Effector memory CD8-positive, alpha-beta T cell (primary cell): ENCODE data around the gene PSMB8.

Experiments
- ATAC-seq: fragments of 150-1000 bp; cut with Tn5 transposase; replicated peaks from 2 replicates; pipeline ENCODE4 v1.10.0; 2021; ENCODE audit warnings: mild to moderate bottlenecking, moderate library complexity
- DNase-seq, 3 experiments: peaks; one replicate each; pipeline ENCODE4 v3.0.0; 2021
- H3K27ac Mint-ChIP-seq, 2 donors: one replicate each; pipeline ENCODE4 v1.8.0; 2022; ENCODE audit warnings: mild to moderate bottlenecking in 2 of 2, mixed read lengths in 2 of 2, moderate library complexity in 2 of 2
- H3K27me3 Mint-ChIP-seq, 2 donors: one replicate each; pipeline ENCODE4 v1.8.0; 2022; ENCODE audit warnings: mixed read lengths in 2 of 2
- H3K36me3 Mint-ChIP-seq: one replicate; pipeline ENCODE4 v1.8.0; 2022; ENCODE audit warnings: mild to moderate bottlenecking, moderate library complexity, mixed read lengths; ENCODE audit not compliant: insufficient read depth
- H3K4me1 Mint-ChIP-seq, 2 donors: one replicate each; pipeline ENCODE4 v1.8.0; 2022; ENCODE audit warnings: low read depth in 2 of 2, mixed read lengths in 2 of 2
- H3K4me3 Mint-ChIP-seq, 2 donors: one replicate each; pipeline ENCODE4 v1.8.0; 2022; ENCODE audit warnings: mild to moderate bottlenecking in 2 of 2, mixed read lengths in 2 of 2, moderate library complexity in 2 of 2
- H3K9me3 Mint-ChIP-seq, 2 donors: one replicate each; pipeline ENCODE4 v1.8.0; 2022; ENCODE audit warnings: mixed read lengths in 2 of 2

The PSMB8 gene

DNA sequence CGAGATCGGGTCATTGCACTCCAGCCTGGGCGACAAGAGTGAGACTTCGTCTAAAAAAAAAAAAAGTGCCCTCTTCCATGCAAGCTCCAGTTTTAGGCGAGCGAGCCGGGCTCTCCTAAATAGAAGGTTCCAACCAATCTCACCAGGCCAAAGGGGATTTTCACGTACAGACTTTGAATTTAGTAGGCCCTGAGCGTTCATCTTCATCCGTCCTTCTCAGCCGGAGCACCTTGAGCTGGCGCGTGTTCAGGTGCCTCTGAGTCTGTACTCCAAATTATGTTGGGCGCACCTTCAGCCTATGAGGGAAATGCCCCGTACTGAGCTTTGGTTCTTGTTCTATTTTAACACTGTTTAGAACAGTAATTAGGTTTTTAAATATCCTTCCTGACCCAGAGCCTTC is 4.5 kb downstream of the PSMB8 start:
- H3K9me3 Mint-ChIP-seq: no peaks in the 10 kb centered on the region
- H3K27ac Mint-ChIP-seq: peak overlapping the region; percentile 62 to 89
- H3K27me3 Mint-ChIP-seq: no peaks in the 10 kb centered on the region
- ATAC-seq (no peak), DNase-seq (no peak)
- H3K36me3 Mint-ChIP-seq: peaks cover 64% of the 10 kb centered on the region
- peaks cover 59 to 68% of the 10 kb centered on the region in 2 donors for H3K4me1 Mint-ChIP-seq
- peak overlapping the region in 1 of 2 donors; percentile 89 for H3K4me3 Mint-ChIP-seq

- Mint-ChIP-seq H3K9me3 (no peaks in the 10 kb centered on the region), H3K36me3 (peaks cover 64% of the 10 kb centered on the region), H3K27ac (peak within 1 kb of the TSS; percentile 62 to 89), H3K4me3 (peak within 1 kb of the TSS; percentile 89 to 91), H3K4me1 (peaks cover 63 to 70% of the 10 kb centered on the region in 2 donors), H3K27me3 (no peaks in the 10 kb centered on the region)
- peak; percentile 88 for ATAC-seq
- peak; percentile 99 for DNase-seq
Measured at GRCh38 chr6:32838114-32838958, 5.5 kb downstream of the PSMB8 start, which contains the start of gene TAP2. Gene TAP2 (minus strand): TSS chr6:32838739. CDS start chr6:32838233, 506 bp downstream.

DNA sequence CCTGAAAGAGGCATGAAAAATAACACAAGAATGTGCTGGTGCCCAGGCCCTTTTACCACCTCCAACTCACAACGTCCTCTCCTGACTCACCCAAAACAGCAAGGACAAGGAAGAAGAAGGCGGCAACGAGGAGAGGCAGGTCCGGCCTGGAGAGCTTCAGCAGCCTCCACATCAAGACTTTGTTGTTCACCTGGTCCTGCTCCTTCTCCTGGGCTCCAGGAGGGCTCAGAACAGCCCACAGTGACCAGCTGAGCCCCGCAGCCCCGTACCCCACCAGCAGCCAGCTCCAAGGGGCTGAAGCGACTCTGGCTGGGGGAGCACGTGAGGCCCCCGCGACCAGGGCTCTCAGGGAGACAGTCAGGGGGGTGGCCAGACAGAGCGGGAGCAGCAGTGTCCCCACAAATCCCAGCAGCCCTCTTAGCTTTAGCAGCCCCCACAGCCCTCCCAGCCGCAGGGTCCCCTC is 6.2 kb downstream of the PSMB8 start:
- Mint-ChIP-seq H3K4me3 (peak overlapping the region; percentile 89 to 91), H3K4me1 (peaks cover 59 to 72% of the 10 kb centered on the region in 2 donors), H3K27me3 (no peaks in the 10 kb centered on the region), H3K36me3 (peaks cover 64% of the 10 kb centered on the region), H3K27ac (peak overlapping the region; percentile 62 to 89), H3K9me3 (no peaks in the 10 kb centered on the region)
- DNase-seq: no peak
- ATAC-seq: no peak

DNA sequence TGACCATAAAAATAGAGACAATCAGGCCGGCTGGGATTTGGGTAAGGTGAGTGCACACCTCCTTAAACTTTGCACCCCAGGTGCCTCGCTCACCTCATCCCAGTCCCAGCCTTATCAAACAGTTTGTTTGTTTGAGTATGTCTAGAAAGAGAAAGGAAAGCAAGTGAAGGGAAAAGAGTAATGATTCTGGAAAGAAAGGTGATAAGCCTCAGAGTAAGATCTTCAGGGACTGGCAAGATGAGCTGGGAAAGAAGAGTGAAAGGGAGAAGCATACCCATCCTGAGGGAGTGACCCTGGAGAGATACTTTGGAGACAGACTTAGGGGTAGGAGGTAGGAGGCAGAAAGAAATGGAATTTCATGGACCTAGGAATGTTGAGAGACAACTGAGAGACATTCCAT is 7.0 kb downstream of the PSMB8 start:
- peak overlapping the region; percentile 89 to 91 for H3K4me3 Mint-ChIP-seq
- peak overlapping the region; percentile 62 to 89 for H3K27ac Mint-ChIP-seq
- H3K27me3 Mint-ChIP-seq: no peaks in the 10 kb centered on the region
- H3K9me3 Mint-ChIP-seq: no peaks in the 10 kb centered on the region
- H3K4me1 Mint-ChIP-seq: peaks cover 51 to 70% of the 10 kb centered on the region in 2 donors
- no peak for ATAC-seq
- DNase-seq: no peak
- H3K36me3 Mint-ChIP-seq: peaks cover 67% of the 10 kb centered on the region

GRCh38 chr6:32835167-32835893 is 8.5 kb downstream of the PSMB8 start:
- Mint-ChIP-seq H3K4me1 (peaks cover 35 to 58% of the 10 kb centered on the region in 2 donors), H3K4me3 (no peak overlapping the region), H3K27me3 (no peaks in the 10 kb centered on the region), H3K36me3 (peaks cover 66% of the 10 kb centered on the region), H3K27ac (peak overlapping the region; percentile 62 to 87), H3K9me3 (no peaks in the 10 kb centered on the region)
- DNase-seq (no peak), ATAC-seq (no peak)

DNA sequence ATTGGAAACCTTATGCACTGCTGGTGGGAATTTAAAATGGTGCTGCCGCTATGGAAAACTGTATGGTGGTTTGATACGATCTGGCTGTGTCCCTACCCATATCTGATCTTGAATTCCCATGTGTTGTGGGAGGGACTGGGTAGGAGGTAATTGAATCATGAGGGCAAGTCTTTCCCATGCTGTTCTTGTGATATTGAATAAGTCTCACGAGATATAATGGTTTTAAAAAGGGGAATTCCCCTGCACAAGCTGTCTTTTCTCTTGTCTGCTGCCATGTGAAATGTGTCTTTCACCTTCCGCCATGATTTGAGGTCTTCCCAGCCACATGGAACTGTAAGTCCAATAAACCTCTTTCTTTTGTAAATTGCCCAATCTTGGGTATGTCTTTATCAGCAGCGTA is 10.2 kb downstream of the PSMB8 start:
- Mint-ChIP-seq H3K9me3 (no peaks in the 10 kb centered on the region), H3K4me3 (no peak overlapping the region), H3K36me3 (peaks cover 72% of the 10 kb centered on the region), H3K27ac (peak overlapping the region in 1 of 2 donors; percentile 33), H3K4me1 (peaks cover 34 to 56% of the 10 kb centered on the region in 2 donors), H3K27me3 (no peaks in the 10 kb centered on the region)
- no peak for ATAC-seq
- no peak for DNase-seq

DNA sequence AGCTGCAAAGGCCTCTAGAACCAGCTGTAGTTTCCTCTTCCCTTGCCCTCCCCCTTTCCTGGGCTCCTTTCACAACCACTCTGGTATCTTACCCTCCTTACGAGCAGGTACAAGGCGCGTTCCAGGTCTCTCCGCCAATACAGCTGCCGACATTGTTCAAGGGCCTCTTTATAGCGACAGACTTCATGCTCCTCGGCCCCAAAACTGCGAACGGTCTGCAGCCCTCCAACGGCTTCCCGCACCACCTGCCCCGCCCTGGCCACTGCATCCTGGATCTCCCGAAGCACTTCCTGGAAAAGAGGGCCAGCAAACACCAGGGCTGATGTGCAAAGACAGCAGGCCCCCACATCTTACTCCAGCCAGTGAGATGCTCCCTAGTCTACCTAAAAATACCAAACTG is 11.3 kb downstream of the PSMB8 start:
- Mint-ChIP-seq H3K4me3 (no peak overlapping the region), H3K36me3 (peaks cover 68% of the 10 kb centered on the region)
- DNase-seq: no peak

DNA sequence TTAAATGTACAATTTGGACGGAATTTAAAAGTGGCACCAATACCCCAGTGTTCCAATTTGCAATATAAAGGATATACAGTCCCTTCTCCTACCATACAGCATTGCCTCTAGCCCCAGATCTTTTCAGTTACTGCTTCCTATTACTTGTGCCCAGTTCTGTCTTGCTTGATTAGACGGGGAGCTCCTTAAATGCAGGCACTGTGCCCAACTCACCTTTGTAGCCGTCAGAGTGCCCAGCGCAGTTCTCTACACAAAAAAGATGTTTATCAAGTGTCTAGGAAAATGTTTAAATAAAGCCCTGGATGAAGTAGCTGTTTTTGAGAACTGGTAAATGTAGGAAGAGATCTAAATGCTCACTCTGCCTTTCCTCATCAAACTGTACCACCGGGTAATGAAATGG is 12.9 kb downstream of the PSMB8 start:
- H3K4me1 Mint-ChIP-seq: peaks cover 17 to 45% of the 10 kb centered on the region in 2 donors
- H3K36me3 Mint-ChIP-seq: peaks cover 72% of the 10 kb centered on the region
- no peak for DNase-seq
- no peak overlapping the region for H3K4me3 Mint-ChIP-seq
- ATAC-seq: no peak
- H3K9me3 Mint-ChIP-seq: no peaks in the 10 kb centered on the region
- no peak overlapping the region for H3K27ac Mint-ChIP-seq
- no peaks in the 10 kb centered on the region for H3K27me3 Mint-ChIP-seq

More for the DNA sequence above, 11.3 kb downstream of the PSMB8 start:
- Mint-ChIP-seq H3K9me3 (no peaks in the 10 kb centered on the region), H3K4me1 (peaks cover 30 to 56% of the 10 kb centered on the region in 2 donors), H3K27ac (peak overlapping the region in 1 of 2 donors; percentile 27), H3K27me3 (no peaks in the 10 kb centered on the region)
- no peak for ATAC-seq

DNA sequence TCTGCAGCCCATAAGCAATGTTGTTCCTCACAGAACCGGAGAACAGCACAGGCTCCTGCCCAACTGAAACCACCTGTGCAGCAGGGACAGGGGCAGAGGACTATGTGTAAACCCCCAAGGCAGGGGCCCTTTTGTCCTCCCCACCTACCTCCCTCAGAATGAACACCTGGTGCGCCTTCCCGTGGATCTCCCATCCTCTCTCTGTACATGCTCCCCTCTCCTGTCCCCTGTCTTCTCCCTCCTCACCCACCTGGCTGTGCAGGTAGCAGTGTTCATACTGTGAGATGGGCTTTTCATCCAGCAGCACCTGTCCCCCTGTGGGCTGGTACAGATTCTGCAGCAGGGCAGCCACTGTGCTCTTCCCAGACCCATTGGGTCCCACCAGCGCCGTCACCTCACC is 13.8 kb downstream of the PSMB8 start:
- Mint-ChIP-seq H3K9me3 (no peaks in the 10 kb centered on the region), H3K4me3 (no peak overlapping the region), H3K4me1 (peaks cover 10 to 37% of the 10 kb centered on the region in 2 donors), H3K36me3 (peaks cover 66% of the 10 kb centered on the region), H3K27me3 (no peaks in the 10 kb centered on the region), H3K27ac (peak overlapping the region in 1 of 2 donors; percentile 71)
- ATAC-seq (no peak), DNase-seq (no peak)

DNA sequence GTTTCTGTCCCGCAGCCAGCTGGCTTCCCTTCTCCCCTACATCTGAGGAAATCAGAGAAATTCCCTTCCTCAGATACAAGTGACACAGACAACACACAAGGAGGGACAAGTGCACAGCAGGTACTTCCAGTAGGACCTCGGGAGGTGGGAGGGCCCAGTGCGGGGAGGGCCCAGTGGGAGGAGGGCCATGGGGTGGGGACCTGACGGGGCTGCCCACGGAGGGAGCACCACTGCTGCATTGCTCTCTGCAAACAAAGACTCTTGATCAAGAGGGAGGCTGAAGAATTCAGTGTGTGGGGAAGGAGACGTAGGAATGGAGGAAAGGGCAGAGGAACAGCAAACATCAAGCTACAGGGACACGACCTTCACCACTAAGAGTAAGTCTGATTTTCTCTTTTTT is 14.4 kb downstream of the PSMB8 start:
- peak overlapping the region; percentile 12 to 41 for H3K27ac Mint-ChIP-seq
- peaks cover 9 to 33% of the 10 kb centered on the region in 2 donors for H3K4me1 Mint-ChIP-seq

GRCh38 chr6:32827025-32827424 is 16.8 kb downstream of the PSMB8 start:
- no peaks in the 10 kb centered on the region for H3K27me3 Mint-ChIP-seq
- H3K27ac Mint-ChIP-seq: peak overlapping the region in 1 of 2 donors; percentile 70

More for the DNA sequence above, 14.4 kb downstream of the PSMB8 start:
- Mint-ChIP-seq H3K27me3 (no peaks in the 10 kb centered on the region), H3K9me3 (no peaks in the 10 kb centered on the region), H3K36me3 (peaks cover 60% of the 10 kb centered on the region), H3K4me3 (no peak overlapping the region)
- no peak for DNase-seq
- no peak for ATAC-seq

GRCh38 chr6:32825966-32826365 is 17.9 kb downstream of the PSMB8 start:
- Mint-ChIP-seq H3K27ac (peak overlapping the region in 1 of 2 donors; percentile 70), H3K9me3 (no peaks in the 10 kb centered on the region), H3K36me3 (peaks cover 37% of the 10 kb centered on the region), H3K27me3 (no peaks in the 10 kb centered on the region), H3K4me1 (peaks cover 4 to 11% of the 10 kb centered on the region in 2 donors), H3K4me3 (no peak overlapping the region)
- no peak for ATAC-seq
- DNase-seq: no peak

More at GRCh38 chr6:32827025-32827424, 16.8 kb downstream of the PSMB8 start:
- H3K9me3 Mint-ChIP-seq: no peaks in the 10 kb centered on the region
- peaks cover 4 to 12% of the 10 kb centered on the region in 2 donors for H3K4me1 Mint-ChIP-seq
- H3K36me3 Mint-ChIP-seq: peaks cover 46% of the 10 kb centered on the region
- DNase-seq (no peak), ATAC-seq (no peak)
- no peak overlapping the region for H3K4me3 Mint-ChIP-seq

GRCh38 chr6:32819729-32820128 is 24.1 kb downstream of the PSMB8 start:
- Mint-ChIP-seq H3K4me3 (no peak overlapping the region), H3K9me3 (no peaks in the 10 kb centered on the region), H3K4me1 (peaks cover 0 to 2% of the 10 kb centered on the region in 2 donors), H3K27me3 (no peaks in the 10 kb centered on the region), H3K36me3 (peaks cover 7% of the 10 kb centered on the region), H3K27ac (no peak overlapping the region)
- no peak for DNase-seq
- ATAC-seq: no peak
